ENCODE data around the gene KMT2B.

Gene KMT2B

GRCh38 chr19:35670686-35671085 is 47.1 kb upstream of the KMT2B start:
- no peak overlapping the region for H3K4me2 ChIP-seq (ENCODE audit: low read length)
- H3K4me3 ChIP-seq (ENCODE audit: low read length), result no peak overlapping the region
- no peaks in the 10 kb centered on the region for H4K20me1 ChIP-seq (ENCODE audit: insufficient read depth, low read length)
- no peaks in the 10 kb centered on the region for H3K9me3 ChIP-seq (ENCODE audit: insufficient read depth, low read length)
- no peaks in the 10 kb centered on the region for H3K36me3 ChIP-seq (replicated peaks; ENCODE audit: low read depth, low read length)
- no peak overlapping the region for H3K27ac ChIP-seq (ENCODE audit: low read length)
- no peak overlapping the region for H2AFZ ChIP-seq (ENCODE audit: low read depth, low read length)
- TF ChIP-seq CTCF (IDR thresholded peaks at IDR 0.05; ENCODE audit: low read depth, low read length) (no peak), EZH2phosphoT487 (IDR thresholded peaks at IDR 0.05; ENCODE audit: low read depth) (no peak)
- no peaks in the 10 kb centered on the region for H3K79me2 ChIP-seq (ENCODE audit: low read length)
- no peak overlapping the region for H3K9ac ChIP-seq (ENCODE audit: low read length)
- H3K4me1 ChIP-seq (ENCODE audit: low read length), result no peaks in the 10 kb centered on the region
- peaks cover 18% of the 10 kb centered on the region for H3K27me3 ChIP-seq (ENCODE audit: low read depth, low read length)

- Histone ChIP-seq H3K79me2 (ENCODE audit: low read length) (no peaks in the 10 kb centered on the region), H3K9ac (ENCODE audit: low read length) (no peak overlapping the region), H3K4me1 (ENCODE audit: low read length) (no peaks in the 10 kb centered on the region), H3K36me3 (replicated peaks; ENCODE audit: low read depth, low read length) (no peaks in the 10 kb centered on the region), H3K27ac (ENCODE audit: low read length) (no peak overlapping the region), H3K4me2 (ENCODE audit: low read length) (no peak overlapping the region), H3K4me3 (ENCODE audit: low read length) (no peak overlapping the region), H3K27me3 (ENCODE audit: low read depth, low read length) (peaks cover 18% of the 10 kb centered on the region), H2AFZ (ENCODE audit: low read depth, low read length) (no peak overlapping the region), H4K20me1 (ENCODE audit: insufficient read depth, low read length) (no peaks in the 10 kb centered on the region), H3K9me3 (ENCODE audit: insufficient read depth, low read length) (no peaks in the 10 kb centered on the region)
- TF ChIP-seq CTCF (IDR thresholded peaks at IDR 0.05; ENCODE audit: low read depth, low read length) (no peak), EZH2phosphoT487 (IDR thresholded peaks at IDR 0.05; ENCODE audit: low read depth) (no peak)
These were observed 46.0 kb upstream of the KMT2B start for GRCh38 chr19:35671818-35672217.

GRCh38 chr19:35673121-35673804 is 44.5 kb upstream of the KMT2B start:
- peak overlapping the region; percentile 95 for H2AFZ ChIP-seq (ENCODE audit: low read depth, low read length)
- TF ChIP-seq EZH2phosphoT487 (IDR thresholded peaks at IDR 0.05; ENCODE audit: low read depth), result no peak
- no peak for TF ChIP-seq CTCF (IDR thresholded peaks at IDR 0.05; ENCODE audit: low read depth, low read length)
- H3K4me1 ChIP-seq (ENCODE audit: low read length), result no peaks in the 10 kb centered on the region
- H3K27ac ChIP-seq (ENCODE audit: low read length), result no peak overlapping the region
- peak overlapping the region; percentile 83 for H3K4me2 ChIP-seq (ENCODE audit: low read length)
- peak overlapping the region; percentile 83 for H3K4me3 ChIP-seq (ENCODE audit: low read length)
- H3K27me3 ChIP-seq (ENCODE audit: low read depth, low read length), result peaks cover 18% of the 10 kb centered on the region
- no peaks in the 10 kb centered on the region for H3K79me2 ChIP-seq (ENCODE audit: low read length)
- H3K9ac ChIP-seq (ENCODE audit: low read length), result peak overlapping the region; percentile 55
- no peaks in the 10 kb centered on the region for H3K36me3 ChIP-seq (replicated peaks; ENCODE audit: low read depth, low read length)
- no peaks in the 10 kb centered on the region for H4K20me1 ChIP-seq (ENCODE audit: insufficient read depth, low read length)
- H3K9me3 ChIP-seq (ENCODE audit: insufficient read depth, low read length), result no peaks in the 10 kb centered on the region

- H3K4me1 ChIP-seq (ENCODE audit: low read length), result no peaks in the 10 kb centered on the region
- no peaks in the 10 kb centered on the region for H3K36me3 ChIP-seq (replicated peaks; ENCODE audit: low read depth, low read length)
- no peaks in the 10 kb centered on the region for H3K79me2 ChIP-seq (ENCODE audit: low read length)
- no peaks in the 10 kb centered on the region for H3K9me3 ChIP-seq (ENCODE audit: insufficient read depth, low read length)
- H3K4me2 ChIP-seq (ENCODE audit: low read length), result no peak overlapping the region
- no peak overlapping the region for H3K27ac ChIP-seq (ENCODE audit: low read length)
- H3K9ac ChIP-seq (ENCODE audit: low read length), result no peak overlapping the region
- no peaks in the 10 kb centered on the region for H4K20me1 ChIP-seq (ENCODE audit: insufficient read depth, low read length)
- no peak for TF ChIP-seq CTCF (IDR thresholded peaks at IDR 0.05; ENCODE audit: low read depth, low read length)
- no peak for TF ChIP-seq EZH2phosphoT487 (IDR thresholded peaks at IDR 0.05; ENCODE audit: low read depth)
- peaks cover 6% of the 10 kb centered on the region; the same call in 1 of the 2 replicates for H3K27me3 ChIP-seq (ENCODE audit: low read depth, low read length)
- no peak overlapping the region for H3K4me3 ChIP-seq (ENCODE audit: low read length)
- no peak overlapping the region for H2AFZ ChIP-seq (ENCODE audit: low read depth, low read length)
These were observed 42.1 kb upstream of the KMT2B start for GRCh38 chr19:35675589-35676140.

Measured in OCI-LY3 (cell line).